ENCODE measurements around the gene MAML1.
A peak's percentile ranks its signal among the peaks of the same experiment; 100 is the strongest.
"Not testable (repeated sequence)": the region's sequence is repeated elsewhere in the genome, so short reads cannot be mapped to it uniquely, and the experiment has no call there.

MAML1 gene

GRCh38 chr5:179732412-179732917, at the start of gene MAML1:
TSS of gene MAML1 (plus strand) at chr5:179732822. CDS start at chr5:179733113, 291 bp downstream.
- DNase-seq (ENCODE audit: low spot score) = peak; percentile 99

GRCh38 chr5:179689212-179689611, 43.4 kb upstream of the MAML1 start:
- DNase-seq (ENCODE audit: low spot score) = not testable (repeated sequence)

DNA sequence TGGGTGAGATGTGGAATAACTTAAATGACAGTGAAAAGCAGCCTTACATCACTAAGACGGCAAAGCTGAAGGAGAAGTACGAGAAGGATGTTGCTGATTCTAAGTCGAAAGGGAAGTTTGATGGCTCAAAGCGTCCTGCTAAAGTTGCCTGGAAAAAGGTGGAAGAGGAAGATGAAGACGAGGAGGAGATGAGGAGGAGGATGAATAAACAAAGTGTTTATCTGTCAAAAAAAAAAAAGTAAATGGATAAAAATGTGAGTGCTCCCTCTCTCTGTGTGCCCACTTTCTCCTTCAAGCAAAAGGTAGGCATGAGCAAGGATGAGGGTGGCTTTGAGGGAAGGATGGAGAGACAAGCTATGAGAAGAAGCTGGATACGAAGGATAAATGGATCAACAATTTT, 38.1 kb upstream of the MAML1 start:
- no peak for DNase-seq (ENCODE audit: low spot score)

- peak; percentile 29 for DNase-seq (ENCODE audit: low spot score)
These were observed 36.0 kb upstream of the MAML1 start for GRCh38 chr5:179696603-179697002.

DNA sequence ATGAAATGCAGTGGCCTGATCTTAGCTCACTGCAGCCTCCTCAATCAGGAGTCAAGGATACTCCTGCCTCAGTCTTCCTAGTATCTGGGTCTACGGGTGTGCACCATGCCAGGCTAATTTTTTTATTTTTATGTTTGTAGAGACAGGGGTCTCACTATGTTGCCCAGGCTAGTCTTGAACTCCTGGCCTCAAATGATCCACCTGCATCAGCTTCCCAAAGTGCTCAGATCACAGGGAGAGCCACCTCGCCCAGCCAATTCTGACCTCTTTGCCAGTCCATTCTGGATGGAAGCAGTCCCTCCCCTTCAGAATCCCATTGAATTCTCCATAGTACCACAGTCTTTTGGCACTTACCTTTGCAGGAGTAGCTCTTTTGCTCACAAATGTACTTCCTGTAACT, 35.5 kb upstream of the MAML1 start:
- no peak for DNase-seq (ENCODE audit: low spot score)

DNA sequence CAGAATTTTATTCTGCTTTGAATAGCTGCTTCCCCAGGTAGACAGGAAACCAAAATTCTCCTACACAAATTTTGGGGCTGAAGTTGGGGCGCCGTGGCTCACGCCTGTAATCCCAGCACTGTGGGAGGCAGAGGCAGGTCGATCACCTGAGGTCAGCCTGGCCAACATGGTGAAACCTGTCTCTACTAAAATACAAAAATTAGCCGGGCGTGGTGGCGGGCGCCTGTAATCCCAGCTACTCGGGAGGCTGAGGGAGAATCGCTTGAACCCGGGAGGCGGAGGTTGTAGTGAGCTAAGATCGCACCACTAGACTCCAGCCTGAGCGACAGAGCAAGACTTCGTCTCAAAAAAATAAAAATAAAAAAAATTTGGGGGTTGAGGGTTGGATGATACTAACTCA, 35.1 kb upstream of the MAML1 start:
- not testable (repeated sequence) for DNase-seq (ENCODE audit: low spot score)

DNA sequence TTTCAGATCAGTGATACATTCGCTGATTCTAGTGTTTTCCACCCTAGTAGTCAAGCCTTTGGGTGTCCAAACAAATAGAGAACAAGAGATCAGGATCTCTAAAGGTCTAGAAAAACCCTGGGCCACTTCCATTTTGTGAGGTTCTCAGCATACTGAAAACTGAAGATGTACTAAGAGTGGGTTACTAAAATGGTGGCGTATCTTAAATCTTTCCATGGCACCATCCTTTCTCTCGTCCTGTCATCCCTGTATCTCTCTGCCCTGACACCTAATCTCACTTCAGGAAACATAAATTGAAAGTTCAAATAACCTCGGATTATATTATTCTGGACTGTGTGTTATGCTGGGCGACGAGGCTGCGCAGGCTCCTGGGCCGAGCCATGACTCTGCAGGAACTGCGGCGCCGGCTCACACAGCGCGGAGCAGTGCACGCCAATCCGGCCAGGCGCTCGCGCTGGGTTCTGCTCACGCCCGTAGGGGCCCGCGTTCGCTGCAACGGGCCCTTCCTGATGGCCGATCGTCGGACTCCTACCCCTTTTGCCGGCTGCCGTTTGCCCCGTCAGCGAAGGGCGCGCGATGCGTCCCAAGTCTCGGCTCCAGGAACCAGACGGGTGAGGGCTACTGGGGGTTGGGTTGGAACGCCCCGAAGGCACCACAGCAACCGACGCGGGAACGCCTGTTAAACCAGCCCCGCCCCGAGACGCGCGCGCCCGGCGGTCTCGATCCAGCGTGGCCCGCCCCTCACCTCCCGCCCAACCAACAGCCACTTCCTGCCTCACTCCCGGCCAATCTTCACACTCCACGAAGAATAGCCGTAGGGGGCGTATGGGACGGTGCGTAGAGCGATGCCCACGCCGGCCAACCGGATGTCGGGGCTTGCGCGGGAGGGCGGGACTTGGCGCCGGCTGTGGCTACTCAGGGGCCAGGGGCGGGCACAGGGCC, 34.4 kb upstream of the MAML1 start:
- DNase-seq (ENCODE audit: low spot score) = peak; percentile 99

DNA sequence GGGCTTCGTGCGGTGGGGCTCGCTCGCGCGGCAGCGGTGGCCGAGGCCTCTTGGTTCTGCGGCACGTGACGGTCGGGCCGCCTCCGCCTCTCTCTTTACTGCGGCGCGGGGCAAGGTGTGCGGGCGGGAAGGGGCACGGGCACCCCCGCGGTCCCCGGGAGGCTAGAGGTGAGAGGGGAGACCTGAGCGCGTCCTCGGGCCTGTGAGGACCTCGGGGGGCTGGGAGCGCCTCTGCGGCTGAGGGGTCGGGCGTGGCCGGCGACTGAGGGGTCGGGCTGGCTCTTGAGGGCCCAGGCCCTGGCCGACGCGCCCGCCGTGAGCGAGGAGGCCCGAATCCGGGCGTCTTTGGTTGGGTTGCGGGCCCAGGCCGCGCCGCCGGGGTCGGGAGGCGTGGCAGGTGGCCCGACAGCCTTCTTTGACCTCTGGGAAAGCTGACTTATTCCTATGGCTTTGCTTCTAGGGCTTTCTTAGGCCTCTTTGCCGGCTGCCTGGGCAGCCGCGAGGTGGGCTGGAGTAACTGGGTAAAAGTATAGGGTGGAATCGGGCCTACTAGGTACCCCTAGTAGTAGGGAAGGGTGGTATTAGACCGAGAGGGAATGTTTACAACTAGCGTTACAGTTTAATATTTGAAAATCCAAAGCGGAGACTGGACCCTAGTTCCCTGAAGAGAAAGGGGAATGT, 33.5 kb upstream of the MAML1 start, which contains the start of gene CANX:
Gene CANX, plus strand, starts transcription at position 33 of the 681 bp plus-strand sequence. CDS start 6,715 bp downstream, outside the sequence.
- DNase-seq (ENCODE audit: low spot score) = no peak

DNA sequence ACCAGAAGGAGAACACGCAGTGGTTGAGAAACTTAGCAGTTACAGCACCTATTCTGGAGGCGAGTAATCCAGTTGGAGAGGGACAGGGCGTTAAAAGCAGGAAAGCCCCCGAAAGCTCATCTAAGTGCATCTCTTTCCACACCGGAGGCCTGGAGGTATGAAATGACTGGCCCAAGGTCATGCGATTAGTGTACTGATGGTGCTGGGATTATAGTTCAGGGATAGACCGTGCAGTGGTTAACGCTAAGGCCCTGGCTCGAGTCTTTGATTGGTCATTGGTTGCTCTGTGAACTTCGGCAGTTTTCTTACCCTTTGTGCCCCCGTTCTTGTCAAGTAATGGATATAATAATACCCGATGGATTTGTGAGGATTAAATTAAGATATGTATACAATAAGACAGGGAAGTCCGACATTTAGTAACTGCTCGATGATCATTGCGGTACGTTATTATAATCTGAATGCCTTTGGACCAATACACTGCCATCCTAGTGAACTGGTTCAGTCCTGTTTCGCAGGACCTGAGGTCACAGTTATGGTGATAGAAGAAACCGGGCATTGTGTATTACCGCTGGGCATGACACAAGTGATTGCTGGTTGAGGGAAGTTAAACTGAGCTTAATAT, 32.9 kb upstream of the MAML1 start:
- DNase-seq (ENCODE audit: low spot score) = peak; percentile 63

DNA sequence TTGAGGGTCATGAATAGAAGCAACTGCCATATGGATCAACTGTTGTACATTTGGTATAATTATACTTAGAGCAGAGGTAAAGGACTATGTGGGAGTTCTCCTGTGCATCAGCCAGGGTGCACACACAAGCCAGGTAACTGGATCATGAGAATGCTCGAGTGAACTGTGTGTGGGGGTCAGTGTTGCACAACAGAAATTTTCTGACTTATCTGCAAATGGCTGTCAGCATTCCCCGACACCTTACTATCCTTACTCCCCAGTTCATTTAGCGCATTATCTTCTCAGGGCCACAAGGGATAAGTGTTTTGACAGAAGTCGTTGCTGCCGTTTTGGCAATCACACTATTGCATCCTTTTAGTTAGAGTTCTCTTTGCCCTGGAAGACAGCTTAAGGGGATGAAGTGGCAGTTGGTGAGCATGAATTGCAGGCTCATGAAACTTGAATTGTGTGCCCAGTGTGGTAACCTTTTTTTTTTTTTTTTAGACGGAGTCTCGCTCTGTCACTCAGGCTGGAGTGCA, 32.2 kb upstream of the MAML1 start:
- peak; percentile 30 for DNase-seq (ENCODE audit: low spot score)

GRCh38 chr5:179716286-179716685, 16.3 kb upstream of the MAML1 start:
- no peak for DNase-seq (ENCODE audit: low spot score)

- DNase-seq (ENCODE audit: low spot score) = no peak
These were observed 12.4 kb upstream of the MAML1 start for GRCh38 chr5:179720222-179720621.

- DNase-seq (ENCODE audit: low spot score) = no peak
These were observed 8.5 kb upstream of the MAML1 start for GRCh38 chr5:179724163-179724562.

GRCh38 chr5:179727106-179727505, 5.5 kb upstream of the MAML1 start:
- DNase-seq (ENCODE audit: low spot score) = no peak

DNA sequence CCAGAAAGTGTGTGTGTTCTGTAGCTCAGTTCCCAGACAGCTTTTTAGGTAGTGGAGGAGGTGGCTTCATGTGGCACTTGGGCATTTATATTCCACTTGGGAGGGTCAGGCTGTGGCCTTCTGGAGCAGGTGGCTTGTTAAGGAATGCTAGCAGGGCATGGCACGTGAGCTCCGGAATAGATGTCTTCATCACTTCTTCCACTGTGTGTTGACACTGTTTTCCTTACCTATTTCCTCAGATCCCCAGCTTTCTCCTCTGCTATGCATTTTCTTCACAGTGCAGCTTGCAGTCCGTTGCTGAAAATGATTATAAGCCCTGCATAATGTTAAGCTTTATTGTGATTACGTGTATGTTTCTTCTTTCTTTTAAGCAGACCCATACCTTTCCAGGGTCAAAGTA, 3.3 kb upstream of the MAML1 start:
- no peak for DNase-seq (ENCODE audit: low spot score)

DNA sequence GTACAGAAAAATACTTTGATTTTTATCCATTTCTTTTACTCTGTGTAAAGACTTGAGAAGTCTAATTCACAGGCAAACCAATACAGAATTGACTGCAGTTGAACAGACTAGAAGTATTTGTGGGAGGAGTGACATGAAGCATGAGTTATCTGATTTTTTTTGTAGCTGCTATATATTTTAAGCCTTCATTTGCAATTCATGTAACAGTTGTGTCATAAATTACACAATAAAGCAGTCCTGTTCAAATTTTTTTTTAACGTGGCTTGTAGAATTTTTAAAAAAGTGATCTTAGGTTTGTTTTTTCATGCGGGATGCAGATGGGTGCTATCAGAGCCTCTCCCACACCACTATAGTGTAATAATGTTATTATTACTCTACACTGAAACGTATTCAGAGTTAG, 2.9 kb upstream of the MAML1 start:
- no peak for DNase-seq (ENCODE audit: low spot score)

DNA sequence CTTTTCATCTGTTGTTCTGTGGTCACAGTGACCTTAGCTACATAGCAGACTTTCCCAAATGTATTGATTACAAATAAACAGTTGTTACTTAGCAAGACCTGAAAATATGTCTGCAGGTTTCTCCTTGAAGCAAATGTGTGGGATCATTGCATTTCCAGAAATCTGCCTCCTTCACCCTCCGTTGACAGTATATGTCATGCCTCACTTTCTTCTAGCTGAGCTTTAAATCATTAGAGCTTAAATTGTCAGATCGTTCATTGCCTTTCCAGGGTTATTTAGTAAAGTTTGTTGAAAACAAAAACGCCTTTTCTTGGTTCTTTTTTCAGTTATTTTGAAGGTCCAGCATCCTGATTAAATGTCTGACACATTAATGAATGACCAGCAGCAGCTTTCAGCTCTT, 2.3 kb upstream of the MAML1 start:
- DNase-seq (ENCODE audit: low spot score) = no peak

DNA sequence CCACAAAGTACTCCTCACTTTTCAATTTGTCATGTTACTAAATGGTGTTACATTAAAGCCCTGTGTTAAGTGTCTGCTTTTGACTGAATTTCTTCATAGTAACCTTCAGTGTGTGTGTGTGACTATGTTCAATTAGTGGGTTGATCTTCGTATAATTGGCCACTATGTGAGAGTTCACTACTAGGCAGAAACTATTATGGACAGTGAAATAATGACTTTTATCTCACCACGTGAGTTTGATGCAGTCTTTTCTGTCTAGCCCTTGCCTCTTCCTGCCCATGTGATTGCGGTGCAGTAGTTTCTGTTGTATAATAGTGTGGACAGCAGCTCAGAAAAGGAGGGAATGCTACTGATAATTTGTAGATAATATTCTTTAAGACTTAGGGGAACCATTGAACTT, 1.8 kb upstream of the MAML1 start:
- no peak for DNase-seq (ENCODE audit: low spot score)

DNA sequence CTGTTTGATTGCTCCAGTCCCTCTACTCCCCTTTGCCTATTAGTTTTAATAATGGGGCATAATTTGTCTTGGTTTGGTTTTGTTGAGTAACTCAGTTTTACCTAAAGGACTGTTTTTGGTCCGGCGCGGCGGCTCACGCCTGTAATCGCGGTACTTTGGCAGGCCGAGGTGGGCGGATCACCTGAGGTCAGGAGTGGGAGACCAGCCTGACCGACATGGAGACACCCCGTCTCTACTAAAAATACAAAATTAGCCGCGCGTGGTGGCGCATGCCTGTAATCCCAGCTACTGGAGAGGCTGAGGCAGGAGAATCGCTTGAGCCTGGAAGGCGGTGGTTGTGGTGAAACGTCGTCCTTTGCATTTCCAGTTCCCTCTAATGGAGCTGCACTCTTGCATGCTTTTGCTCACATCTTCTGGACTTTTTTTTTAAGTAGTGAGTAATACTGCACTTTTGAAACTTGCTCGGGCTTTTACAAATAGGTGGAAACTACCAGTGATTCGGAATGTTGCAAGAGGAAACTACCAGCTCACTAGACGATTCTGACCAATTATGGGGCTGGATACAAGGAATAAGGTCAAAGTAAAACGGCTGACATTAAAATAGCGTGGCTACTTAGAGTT, 721 bp upstream of the MAML1 start:
- no peak for DNase-seq (ENCODE audit: low spot score)

- peak; percentile 38 for DNase-seq (ENCODE audit: low spot score)
These were observed 523 bp downstream of the MAML1 start for GRCh38 chr5:179732918-179733771.

GRCh38 chr5:179733772-179734126, 1.1 kb downstream of the MAML1 start:
- DNase-seq (ENCODE audit: low spot score) = no peak

All from NAMALWA (cell line).